GM21619 (cell line): Measurements from ENCODE around the gene HOXB3.

Source experiments
- ATAC-seq: cut with Tn5 transposase; IDR thresholded peaks from one replicate; pipeline ENCODE4 v1.9.1; 2021; ENCODE audit not compliant: unreplicated experiment

The HOXB3 gene

GRCh38 chr17:48626245-48627117, 36.4 kb upstream of the HOXB3 start, which contains the start of gene HOXB9:
HOXB9 (minus strand) TSS chr17:48626358; CDS start chr17:48626269, 89 bp downstream.
- ATAC-seq = no peak

DNA sequence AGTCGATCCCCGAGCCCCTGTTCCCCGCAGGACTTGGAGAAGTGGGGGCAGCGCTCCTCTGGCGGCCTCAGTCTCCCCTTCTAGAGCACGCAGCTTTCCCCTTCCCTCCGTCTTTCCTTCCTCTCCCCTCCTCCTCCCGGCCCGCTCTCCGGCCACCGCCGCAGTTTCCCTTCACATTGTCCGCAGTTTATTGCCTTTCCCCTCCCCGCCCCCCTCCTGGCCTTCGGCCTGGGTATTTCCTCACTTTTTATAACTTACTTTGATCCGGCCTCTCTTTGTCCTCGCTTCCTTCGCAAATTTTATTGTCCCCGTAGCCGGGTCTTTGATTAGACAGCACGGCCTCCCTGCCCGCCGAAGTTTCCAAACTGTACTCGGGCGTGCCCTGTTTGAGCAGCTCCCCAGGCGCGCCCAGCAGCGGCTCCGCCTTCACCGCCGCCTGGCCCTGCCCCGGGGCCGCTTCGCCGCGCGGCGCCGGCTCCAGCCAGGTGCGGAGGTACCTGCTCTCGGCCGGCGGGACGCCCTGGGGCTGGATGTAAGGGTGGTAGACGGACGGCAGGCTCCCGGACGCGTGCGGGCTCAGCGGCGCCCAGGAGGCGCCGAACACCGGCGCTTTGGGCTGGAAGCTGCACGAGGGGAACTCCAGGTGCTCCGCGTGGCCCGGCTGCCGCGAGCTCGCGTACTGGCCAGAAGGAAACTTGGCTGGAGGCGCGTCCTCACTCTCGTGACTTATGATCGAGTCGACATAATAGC, 35.6 kb upstream of the HOXB3 start:
- ATAC-seq = no peak

DNA sequence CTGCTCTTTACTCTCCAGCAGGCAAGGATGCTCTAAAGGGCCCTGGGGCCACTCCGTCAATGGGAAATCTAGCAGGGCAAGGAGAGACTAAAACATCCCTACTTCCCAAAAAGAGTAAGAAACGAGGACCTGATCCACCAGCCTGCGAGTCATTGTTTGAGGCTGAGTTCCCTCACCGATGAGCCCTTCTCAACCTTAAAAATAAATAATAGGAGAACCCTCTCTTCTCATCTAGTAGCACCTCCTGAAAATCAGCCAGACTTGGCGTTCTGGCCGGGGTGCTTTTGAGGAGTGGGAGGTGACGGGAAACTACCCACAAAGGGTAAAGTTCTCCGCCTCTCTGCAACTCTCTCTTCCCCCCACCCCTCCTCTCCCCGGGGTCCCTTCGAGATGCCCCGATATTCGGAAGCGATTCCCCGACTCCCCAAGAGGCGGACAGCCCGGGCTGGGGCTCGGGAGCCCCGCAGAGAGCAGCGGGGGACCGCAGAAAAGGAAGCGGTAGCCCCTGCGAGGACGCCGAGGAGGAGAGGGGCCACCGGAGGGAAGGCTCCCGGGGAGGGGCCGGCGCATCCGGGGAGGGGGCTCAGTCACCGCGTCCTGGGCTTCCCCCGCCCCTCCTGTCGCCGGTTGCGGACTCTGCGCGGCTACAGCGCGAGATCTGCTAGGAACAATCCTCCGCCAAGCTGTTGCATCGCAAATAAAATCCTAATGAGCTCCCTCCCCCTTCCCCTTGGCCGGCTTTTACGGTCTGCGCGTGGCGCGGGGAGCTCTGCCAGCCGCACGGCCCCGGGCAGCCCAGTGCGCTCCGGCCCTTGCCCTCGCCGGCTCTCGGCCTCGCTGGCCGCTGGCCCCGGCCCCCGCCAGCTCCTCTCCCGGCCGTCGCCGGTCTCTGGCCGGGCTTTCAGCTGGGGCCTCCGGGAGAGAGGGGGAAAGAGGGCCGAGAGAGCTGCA, 34.8 kb upstream of the HOXB3 start:
- no peak for ATAC-seq

DNA sequence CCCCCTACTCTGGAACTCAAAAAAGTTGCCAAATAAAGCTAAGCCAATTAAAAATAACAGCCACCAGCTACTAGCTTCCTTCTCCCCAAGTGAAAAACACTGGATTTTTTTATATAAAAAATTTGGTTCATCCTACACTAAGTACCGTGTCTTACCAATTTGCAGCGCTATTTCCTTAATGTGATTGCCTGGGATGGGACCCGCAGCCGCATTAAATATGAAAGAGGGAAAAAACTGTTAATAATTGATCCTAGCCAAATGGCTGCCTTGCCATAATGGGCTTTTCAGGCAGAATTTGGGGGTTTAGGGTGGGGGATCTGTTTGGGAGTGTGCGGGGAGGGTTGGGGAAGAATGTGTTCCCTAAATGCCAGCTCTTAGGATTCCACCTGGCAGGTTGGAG, 34.1 kb upstream of the HOXB3 start:
- ATAC-seq = no peak

DNA sequence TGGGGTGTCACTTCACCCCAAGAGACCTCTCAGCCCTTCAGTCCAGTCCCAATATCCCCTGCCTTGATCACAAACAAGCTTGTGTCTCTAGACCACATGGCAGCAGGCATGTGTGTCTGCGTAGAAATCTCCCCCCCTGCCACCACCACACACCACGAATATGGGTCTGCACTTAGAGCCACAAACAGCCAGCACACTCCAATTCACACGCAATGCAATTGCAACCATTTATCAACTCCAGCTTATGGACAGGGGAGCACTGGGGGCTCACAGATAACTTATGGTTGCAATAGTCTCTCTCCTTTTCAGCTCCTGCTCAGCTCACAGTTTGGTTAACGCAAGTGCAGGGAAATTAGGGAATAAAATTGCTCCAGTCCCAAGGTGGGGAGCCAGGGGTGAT, 33.5 kb upstream of the HOXB3 start:
- no peak for ATAC-seq

DNA sequence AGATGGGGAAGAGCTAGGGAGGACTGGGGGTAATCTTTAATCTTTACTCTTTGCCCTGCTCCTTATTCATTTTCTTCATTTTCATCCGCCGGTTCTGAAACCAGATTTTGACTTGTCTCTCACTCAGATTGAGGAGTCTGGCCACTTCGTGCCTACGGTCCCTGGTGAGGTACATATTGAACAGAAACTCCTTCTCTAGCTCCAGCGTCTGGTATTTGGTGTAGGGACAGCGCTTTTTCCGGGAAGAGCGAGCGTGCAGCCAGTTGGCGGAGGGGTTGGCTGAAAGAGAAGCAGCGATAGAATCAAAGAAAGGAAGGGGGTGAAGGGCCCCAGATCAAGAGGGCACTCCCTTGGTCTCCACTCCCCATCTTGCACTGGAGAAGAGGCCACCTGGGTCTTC, 32.8 kb upstream of the HOXB3 start:
- no peak for ATAC-seq

DNA sequence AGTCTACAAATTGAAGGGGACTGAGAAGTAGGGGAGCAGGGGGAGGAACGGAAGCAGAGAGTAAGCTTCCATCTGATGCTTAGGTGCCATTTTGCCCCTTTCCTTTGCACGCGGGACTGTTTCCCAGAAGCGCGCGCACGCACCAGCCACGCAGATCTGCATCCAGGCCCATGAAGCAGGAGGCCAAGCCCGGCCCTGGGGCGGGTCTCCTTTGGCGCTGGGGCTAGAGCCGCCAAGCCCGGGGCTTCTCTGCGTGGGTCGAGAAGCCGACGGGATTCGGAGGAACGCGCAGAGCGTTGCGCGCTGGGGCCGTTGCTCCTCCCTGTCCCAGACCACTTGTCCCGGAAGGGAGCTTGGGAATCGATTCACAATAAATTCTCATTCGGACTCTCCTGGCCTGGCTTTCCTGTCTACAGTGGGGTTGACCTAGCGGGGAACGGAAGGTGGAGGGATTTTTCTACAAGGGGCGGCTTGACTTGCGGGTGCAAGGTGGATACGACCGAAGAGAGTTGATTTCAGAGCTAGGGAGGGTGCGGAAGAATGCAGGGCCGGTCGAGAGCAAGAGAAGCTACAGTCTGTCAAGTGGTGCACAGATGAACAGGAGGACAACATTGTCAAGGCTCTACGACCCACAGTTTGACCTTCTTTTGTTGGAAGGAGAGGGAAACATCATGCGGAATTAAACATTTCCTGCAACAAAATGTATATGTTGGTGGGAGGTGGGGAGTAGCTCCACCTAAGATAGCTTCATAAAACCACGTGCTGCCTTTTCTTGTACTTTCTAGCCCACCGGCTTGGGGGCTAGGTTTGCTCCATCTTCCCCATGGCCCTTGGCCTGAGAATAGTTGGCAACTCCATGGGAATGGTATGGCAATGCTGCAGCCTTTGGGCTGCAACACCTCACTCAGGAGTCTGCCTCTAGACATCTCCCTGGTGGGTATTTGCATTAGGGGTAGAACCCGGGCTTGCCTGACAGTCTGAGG, 31.7 kb upstream of the HOXB3 start:
- ATAC-seq = no peak

DNA sequence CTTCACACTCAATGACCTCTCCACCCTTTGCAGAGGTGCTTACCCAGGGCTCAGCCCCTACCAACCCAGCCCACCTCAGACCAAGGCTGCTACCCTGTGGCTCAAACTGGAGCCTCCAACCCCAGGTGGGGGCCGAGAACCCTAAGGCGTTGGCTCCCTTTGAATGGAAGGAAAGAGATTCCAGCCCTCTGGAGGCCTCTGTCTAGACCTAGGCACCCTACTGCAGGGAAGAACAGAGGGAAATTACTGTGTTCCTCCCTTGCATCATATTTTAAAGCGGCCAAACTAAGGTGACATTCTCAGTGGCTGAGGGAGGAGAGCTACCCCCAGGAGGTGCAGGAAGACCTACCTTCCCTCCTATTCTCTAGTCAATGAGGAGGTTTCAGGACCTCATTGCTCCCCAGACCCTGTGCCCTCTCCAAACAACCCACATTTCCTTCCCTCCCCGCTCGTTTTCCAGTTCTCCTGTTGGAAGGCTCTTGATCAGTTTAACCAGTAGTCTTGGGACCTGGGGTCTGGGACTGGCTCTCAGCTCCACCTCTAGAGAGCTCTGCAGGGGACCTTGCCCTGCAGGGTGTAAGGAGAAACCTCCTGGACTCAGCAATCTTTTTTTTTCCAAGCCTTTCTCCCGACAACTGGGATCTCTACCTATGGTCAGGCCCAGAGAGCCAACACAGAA, 30.6 kb upstream of the HOXB3 start:
- ATAC-seq = no peak

GRCh38 chr17:48619826-48620449, 29.9 kb upstream of the HOXB3 start:
- ATAC-seq = no peak

GRCh38 chr17:48618256-48618896, 28.3 kb upstream of the HOXB3 start:
- ATAC-seq = no peak

DNA sequence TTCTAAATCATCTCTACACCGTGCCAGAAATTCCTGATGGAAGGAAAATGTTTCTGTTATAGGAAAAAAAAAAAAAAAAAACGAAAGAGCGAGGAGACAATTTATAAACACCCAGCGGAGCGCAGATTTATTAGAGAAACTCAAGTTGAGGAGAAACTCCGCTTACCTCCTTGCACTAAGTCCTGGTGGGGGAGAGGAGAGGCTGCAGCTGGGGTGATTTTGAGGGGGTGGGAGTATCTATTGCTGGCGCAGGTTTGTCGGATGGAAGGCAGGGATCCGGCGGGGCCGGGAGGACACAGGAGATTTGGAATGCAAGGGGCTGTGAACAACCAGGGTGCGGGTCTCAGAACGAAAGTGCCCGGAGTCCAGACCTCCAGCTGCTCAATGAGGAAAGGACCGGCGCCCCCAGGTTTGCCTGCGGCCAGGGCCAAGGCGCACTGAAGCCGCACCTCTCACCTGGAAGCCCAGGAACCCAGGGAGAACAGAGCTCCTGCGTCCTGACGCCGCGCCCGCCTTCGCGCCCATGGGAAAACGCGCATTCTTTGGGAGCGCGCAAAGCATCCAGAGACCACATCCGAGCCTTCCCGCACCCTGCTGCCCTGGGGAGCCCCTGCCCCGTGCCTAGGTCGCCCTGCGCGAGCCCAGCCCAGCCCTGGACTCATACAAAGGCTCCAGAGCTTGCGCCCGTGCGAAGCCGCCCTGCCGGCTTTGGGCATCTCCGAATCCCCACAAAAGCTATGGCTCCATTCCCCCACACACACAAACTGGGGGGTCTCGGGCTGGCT, 27.6 kb upstream of the HOXB3 start:
- ATAC-seq = no peak

DNA sequence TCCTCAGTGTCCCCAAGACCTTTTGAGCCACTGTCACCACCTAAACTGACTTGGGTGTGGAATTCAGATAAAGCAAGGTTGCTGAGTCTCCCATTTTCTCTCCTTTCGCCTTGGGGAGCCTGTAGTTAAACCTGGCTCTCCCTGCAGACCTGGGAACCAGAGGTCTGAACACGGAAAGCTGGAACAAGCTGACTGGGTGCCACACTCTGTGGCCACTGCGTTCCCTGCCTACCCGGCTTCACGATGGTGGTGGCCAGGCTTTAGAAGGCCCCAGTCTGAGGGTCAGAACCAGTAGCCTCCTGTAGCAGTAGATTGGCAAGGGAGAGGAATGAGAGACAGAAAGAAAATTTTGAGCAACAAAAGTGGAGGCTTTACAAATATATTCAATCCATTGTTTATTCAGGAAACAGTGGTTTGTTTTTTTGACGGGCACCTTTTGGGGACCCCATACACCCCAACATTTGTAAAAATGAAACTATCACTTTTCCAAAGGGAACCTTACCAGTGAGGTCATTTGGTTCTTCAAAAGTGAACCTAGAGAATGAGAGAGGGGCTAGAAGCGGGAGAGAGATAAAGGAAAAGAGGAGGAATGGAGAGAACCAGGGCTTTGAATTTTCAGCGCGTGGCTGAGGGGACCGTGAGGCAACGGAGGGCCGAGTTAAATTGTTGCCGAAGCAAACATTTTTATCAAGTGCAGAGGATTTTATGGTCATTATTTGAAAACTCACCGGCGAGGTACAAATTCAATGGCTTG, 26.9 kb upstream of the HOXB3 start:
- no peak for ATAC-seq

- ATAC-seq = no peak
Observed at GRCh38 chr17:48615963-48616716, 26.1 kb upstream of the HOXB3 start.

DNA sequence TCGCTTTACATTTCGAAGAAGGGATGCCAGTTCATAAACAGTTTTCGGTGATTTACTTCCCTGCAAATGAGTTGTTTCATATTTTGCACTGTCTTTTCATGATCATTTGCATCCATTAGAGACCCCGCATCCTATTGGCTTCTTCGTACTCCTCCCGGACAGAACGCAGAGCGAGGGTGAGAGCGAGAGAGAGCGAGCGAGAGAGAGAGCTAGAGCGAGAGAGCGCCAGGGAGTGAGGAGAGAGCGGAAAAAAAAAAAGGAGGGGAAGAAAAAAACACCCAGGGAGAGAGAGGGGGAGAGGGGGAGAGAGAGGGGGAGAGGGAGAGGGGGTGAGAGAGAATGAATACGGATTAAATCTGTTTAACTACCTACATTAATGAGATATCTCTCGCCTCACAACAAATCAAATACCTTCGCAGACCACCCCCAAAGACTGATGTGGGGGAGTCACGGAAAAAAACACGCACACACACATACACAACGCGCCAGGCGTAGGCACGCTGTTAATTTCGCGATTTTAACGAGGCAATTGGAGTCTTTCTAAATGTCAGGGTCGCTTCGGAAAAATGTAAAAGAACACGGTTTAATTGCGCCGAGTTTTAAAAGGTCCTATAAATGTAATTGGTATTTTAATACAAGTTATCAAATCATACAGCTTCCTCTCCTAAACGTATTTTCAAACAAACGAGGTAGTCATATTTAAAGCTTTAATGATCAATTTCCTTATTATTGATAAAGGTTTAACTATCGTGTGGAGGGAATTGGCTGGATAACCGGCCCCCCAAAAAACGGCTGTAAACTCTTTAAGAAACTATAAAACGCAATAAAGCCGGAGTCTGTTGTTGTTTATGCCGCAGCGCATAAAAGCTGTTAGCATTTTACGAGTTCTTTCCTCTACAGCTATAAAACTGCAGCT, 25.3 kb upstream of the HOXB3 start, which contains the start of gene HOXB8:
TSS of gene HOXB8 (minus strand) at position 246 of the 916 bp plus-strand sequence. CDS start 588 bp downstream, outside the sequence.
- ATAC-seq = no peak
